Eye (tissue), 1 donor: ENCODE measurements around the gene EFCAB14.
"Not testable (repeated sequence)": the region's sequence is repeated elsewhere in the genome, so short reads cannot be mapped to it uniquely, and the experiment has no call there.

ENCODE experiments used
- DNase-seq: peaks from one replicate; pipeline ENCODE4 v3.0.0-alpha.2; 2015

The EFCAB14 gene

DNA sequence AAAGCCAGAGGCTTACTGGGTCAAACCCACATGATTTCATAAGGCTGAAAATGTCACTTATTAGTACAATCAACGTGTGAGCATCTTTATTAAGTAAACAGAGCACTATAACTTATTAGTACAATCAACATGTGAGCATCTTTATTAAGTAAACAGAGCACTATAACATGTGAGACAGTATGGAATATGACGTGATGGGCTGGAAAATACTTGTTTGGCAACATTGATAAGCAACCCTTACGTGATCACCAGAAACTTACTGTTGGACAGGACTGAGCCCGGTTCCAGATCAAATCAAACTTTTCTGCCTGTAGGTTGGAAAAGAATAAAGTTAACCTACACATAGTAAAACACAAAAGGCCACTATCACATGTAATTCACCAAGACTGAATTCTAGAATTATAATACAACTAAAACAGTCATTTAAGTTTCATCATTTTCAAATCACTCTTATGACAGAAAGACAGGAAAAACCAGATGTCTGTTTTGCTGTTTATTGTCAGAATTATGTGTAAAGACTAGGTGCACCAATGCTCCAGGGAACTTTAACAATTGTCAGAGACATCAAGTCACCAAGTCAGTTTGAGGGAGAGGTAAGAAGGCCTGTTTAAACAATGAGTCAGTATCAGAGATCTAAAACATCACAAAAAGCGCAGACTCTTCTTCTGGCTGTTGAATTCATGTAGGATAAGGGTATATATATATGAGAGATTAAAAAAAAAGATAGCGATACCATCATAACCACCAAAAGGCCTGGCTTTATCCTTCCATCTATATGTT lies 66.4 kb downstream of the EFCAB14 start:
- DNase-seq = no peak

DNA sequence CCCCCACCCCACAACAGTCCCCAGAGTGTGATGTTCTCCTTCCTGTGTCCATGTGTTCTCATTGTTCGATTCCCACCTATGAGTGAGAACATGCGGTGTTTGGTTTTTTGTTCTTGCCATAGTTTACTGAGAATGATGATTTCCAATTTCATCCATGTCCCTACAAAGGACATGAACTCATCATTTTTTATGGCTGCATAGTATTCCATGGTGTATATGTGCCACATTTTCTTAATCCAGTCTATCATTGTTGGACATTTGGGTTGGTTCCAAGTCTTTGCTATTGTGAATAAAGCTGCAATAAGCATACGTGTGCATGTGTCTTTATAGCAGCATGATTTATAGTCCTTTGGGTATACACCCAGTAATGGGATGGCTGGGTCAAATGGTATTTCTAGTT lies 67.8 kb downstream of the EFCAB14 start:
- DNase-seq = not testable (repeated sequence)

DNA sequence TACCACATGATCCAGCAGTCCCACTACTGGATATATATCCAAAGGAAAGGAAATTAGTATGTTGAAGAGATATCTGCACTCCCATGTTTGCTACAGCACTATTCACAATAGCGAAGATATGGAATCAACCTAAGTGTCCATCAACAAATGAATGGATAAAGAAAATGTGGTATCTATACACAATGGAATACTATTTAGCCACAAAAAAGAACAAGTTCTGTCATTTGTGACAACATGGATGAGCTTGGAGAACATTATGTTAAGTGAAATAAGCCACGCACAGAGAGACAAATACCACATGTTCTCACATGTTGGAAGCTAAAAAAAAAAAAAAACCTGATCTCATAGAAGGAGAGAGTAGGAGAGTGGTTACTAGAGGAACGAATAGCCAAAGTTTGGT lies 68.4 kb downstream of the EFCAB14 start:
- no peak for DNase-seq

DNA sequence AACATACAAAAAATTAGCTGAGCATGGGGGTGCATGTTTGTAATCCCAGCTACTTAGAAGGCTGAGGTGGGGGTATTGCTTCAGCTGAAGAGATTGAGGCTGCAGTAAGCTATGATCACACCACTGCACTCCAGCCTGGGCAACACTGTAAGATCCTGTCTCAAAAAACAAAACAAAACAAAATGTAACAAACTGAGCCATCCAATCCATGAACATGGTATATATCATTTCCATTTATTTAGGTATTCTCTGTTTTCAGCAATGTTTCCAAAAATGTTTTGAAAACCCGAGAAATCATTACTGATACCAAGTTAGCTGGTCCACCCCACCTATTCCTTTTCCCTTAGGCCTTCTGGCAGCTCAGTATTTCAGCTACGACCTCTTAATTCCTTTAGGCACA lies 69.2 kb downstream of the EFCAB14 start:
- peak; percentile 4 for DNase-seq

DNA sequence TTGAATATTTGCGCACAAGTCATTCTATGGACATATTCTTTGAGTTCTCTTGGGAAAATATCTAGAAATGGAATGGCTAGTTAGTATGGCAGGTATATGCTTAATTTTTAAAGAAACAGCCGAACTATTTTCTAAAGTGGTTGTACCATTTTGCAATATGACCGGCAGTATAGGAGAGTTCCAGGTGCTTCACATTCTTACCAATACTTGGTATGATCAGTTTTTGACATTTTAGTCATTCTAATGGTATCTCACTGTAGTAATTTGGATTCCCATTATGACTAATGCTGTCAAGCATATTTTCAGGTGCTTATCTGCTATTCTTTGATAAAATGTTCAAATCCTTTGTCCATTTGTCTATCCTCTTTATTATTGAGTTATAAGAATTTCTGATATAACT lies 71.3 kb downstream of the EFCAB14 start:
- no peak for DNase-seq

DNA sequence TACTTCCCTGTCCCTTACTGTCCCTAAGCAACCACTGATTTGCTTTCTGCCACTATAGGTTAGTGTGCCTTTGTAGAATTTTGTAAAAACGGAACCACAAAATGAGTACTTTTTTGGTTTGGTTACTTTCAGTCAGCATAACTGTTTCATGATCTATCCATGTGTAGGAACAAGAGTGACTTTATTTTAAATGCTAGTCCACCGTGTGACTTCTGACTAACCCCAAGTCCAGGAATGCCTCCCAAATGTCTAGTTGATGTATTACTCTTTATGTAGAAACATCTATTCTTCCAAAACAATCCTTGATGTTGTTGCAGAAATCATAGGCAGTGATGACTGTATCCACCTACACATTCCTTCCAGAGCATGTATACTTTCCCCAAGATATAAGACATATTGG lies 72.1 kb downstream of the EFCAB14 start:
- DNase-seq = no peak

DNA sequence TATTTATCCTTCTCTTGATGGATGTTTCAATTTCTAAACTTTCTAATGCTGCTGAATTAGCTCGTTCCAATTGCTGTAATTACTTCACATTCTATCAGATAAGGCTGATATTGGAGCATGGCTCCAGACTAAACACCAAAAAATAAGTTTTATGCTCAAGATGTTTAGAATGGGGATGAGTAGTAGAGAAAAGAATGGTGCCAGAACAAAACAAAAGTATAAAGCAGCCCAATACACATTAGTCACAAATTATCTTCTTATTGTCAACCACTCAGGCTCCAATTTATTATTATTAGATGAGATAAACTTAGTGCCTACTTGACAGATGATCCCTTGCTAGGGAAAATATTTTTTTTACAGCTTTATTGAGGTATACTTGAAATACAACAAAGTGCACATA lies 72.6 kb downstream of the EFCAB14 start:
- no peak for DNase-seq

DNA sequence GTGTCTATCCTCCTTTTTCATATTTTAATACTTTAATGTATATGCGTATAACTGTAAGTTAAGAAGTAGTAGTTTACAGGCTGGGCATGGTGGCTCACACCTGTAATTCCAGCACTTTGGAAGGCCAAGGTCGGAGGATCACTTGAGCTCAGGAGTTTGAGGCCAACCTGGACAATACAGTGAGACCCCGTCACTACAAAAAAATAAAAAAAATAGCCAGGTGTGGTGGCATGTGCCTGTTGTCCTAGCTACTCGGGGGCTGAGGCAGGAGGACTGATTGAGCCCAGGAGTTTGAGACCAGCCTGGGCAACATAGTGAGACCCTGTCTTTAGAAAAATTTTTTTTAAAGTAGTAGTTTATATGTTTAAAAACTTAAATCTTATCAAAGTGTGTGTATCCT lies 73.1 kb downstream of the EFCAB14 start:
- no peak for DNase-seq

DNA sequence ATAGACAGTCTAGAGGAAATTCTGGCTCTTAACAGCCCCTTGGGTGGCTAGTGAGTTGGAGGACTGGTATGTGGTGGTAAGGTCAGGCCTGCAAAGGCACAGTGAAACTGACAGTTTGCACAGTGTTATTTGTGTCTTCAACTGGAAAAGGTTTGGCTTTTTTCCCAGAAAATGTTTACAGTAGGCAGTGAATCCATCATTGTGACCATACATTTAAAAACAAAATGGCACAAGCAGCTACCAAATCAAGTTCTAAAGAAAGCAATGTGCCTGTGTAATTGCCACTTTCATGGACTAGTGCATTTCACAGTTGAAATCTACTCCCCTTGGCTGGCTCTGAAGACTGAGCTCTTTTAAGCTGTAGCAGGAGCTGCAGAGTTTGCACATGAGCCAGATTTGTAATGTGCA lies 75.5 kb downstream of the EFCAB14 start:
- DNase-seq = peak; percentile 26

DNA sequence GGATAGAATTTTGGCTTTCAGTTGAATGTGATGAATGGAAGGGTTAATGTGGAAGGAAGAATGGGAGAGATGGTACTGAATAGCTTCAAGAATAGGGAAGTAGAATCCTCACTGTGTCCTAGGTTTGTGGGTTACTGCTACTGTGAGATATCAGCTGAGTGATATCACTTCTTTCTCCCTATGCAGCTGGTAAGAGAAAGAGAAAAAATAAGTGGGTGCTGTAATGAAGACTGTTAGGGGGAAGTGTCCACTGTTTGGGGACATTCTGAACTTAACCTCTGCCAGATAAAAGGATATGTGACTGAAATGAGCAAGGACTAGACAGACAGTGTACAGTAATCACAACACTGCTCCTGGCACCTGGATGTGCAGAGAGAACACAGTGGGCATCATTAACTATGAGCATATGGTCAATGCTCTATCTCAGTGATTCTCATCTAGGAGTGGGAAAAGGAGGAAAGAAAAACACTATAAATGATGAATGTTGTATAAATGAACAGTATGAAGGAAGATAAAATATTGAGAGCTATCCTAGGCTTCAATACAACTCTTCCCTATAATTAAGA lies 76.7 kb downstream of the EFCAB14 start:
- no peak for DNase-seq

DNA sequence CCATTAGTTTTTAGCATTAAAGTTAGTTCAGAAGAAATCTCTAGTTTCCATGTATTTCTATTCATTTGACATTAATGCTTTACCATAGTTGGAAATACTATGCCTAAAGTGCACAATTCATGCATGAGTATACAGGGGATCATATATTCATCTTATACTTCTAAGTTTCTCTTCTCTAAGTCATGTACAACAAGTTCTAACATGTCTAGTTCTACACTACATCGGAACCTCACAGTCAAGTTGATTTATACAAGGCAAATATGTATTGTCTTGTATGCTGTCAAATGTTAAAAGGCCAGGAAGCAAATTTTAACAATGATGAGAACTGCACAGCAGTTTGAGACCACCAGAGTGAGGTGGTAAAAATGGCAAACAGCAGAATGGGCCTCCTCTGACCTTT lies 79.4 kb downstream of the EFCAB14 start:
- DNase-seq = no peak

DNA sequence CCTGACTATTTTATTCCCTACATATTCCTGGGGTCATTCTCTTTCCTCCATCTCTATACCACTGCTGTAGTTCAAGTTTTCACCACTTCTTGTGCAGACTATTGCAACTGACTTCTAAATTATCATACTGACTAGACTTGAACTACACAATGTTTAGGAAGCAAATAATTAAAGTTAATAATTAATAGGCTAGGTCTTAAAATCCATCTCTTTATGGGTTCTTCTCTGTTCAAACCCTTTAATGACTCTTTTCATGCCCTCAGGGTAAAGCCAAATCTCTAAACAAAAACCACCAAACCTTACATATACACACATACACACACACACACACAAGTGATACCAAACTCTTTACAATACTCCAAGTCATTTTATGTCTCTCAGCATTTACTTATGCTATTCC lies 80.0 kb downstream of the EFCAB14 start:
- DNase-seq = no peak

DNA sequence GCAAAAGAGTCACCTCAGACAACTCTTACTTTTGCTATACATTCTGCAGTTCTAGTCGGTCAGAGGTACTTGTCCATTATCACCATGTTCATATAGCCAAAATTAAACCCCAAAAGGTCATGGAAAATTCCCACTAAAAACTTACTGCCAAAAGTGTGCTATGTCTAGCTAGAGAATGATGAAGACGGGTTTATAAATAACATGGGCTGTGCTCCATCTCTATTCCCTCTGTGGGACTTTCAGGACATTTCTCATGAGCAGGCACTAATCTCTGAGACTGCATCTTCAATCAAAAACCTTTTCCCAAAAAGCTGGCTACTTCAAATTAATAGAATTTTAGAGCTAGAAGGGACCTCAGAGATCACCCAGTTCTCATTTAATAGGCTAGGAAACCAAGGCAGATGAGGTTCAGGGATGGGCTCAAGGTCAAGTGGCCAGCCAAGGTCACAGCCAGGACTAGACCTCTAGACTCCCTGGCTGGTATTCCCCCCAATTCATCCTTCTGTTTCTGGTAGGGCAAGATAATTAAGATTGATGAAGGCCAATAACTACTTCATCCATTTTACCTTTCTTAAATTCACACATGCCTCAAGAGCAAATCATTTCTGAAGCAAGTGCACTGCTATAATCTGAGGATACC lies 81.3 kb downstream of the EFCAB14 start:
- DNase-seq = no peak

DNA sequence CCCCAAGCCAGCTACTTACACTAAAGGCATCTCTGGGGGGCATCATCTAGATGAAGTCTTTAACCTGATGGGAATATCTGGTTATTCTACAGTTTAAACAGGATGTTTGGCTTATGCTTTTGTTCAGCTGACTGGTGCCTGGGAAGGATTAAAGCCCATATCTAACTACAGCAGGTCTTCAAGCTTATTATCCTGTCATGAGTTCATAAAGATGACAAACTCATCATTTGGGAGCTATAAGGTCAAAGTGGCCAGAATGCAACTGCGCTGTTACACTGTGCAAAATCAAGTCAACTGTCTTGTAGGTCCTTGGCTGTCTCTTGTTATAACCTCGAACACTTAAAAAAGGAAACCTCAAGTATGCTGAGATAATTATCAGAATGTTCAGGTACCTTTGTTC lies 83.7 kb downstream of the EFCAB14 start:
- no peak for DNase-seq

DNA sequence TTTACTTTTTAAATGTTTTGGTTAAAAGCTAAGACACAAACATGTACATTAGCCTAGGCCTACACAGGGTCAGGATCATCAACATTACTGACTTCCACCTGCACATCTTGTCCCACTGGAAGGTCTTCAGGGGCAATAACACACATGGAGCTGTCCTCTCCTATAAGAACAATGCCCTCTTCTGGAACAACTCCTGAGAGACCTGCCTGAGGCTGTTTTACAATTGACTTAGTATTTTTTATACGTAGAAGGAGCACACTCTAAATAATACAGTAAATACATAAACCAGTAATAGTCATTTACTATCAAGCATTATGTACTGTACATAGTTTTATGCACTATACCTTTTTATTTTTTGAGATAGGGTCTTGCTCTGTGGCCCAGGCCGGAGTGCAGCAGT lies 88.2 kb downstream of the EFCAB14 start:
- no peak for DNase-seq
